WI38 (cell line): ENCODE data around the gene SRRT.

Source experiments
- H3K4me3 ChIP-seq: 2 replicates; pipeline ENCODE4 v1.5.1; 2011; ENCODE audit warnings: low read depth, mild to moderate bottlenecking, control low read depth, low read length
- CTCF ChIP-seq: IDR thresholded peaks from 2 replicates; pipeline ENCODE4 v1.5.1; 2012; ENCODE audit warnings: low read depth, mild to moderate bottlenecking, control low read depth, low read length

The SRRT gene

GRCh38 chr7:100829150-100829716 lies 45.7 kb upstream of the SRRT start:
- TF ChIP-seq CTCF, result no peak
- H3K4me3 ChIP-seq, result no peak overlapping the region

DNA sequence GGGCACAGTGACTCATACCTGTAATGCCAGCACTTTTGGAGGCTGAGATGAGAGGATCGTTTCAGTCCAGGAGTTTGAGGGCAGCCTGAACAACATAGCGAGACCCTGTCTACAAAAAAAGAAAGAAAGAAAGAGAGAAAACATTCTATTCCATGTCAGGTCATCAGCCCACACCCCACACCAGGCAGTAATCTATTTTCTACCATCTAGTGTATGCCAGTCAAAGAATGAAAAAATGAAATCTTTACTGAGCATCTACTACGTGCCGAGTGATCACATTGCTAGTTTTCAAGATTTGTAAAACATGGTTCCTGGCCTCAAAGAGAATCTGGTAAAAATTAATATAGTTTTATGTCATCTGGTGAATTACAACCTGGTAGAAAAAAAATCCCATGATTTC lies 44.5 kb upstream of the SRRT start:
- no peak overlapping the region for H3K4me3 ChIP-seq
- no peak for TF ChIP-seq CTCF

GRCh38 chr7:100832281-100832633 lies 42.6 kb upstream of the SRRT start:
- H3K4me3 ChIP-seq, result no peak overlapping the region
- no peak for TF ChIP-seq CTCF

DNA sequence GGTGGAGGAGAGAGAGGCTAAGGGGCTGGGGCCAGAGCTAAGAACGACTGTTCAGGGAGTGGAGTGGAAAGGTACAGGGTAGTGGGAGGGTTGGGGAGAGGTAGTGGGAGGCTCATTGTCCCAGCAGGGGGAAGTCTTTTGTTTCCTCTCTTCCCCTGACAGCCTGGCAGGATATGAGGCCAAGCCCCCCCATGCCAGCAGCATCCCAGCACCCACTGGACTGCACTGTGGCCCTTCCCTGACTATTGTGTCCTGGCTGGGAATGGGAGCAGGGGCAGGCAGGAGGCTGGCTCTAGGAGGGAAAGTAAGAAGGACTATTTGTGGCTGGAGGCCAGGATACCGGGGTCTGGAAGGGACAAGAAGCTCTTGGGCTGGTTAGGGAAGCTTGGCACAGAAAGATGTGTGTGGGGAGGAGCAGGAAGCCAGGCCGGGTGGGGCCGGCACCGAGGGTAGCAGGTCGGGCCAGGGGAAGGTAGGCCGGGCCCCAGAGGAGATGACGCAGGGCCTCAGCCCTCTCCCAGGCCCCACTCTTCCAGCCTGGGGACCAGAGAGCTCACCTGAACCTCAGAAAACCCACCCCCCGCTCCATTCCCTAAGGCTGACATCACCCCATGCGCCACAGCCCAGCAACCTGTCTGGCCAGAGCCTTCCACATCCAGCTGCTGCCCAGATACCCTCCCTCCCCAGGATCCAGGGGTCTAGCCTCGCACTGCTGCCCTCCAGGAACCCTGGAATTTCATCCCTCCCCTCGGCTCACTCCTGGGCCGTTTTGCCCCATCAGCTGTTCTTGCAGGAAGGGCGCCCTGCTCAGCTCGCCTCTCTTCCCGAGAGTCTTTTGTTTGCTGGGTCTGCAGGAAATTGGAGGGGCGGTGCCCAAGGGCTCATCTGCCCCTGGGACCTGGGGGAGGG lies 38.7 kb upstream of the SRRT start:
- no peak overlapping the region for H3K4me3 ChIP-seq

DNA sequence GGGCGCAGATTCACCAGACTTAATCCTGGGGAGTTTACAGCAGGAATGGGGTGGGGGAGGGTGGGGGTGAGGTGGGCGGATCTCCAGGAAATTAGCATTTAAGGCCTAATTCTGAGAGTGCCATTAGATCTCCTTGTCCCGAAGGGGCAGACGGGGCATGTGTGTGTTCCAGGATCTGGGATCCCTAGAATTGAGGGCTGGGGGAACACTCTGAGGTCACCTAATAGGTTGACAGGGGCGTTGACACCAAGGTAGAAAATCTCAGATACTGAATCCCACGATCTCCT lies 38.1 kb upstream of the SRRT start:
- peak overlapping the region; percentile 40 for H3K4me3 ChIP-seq
- TF ChIP-seq CTCF, result no peak

More for the DNA sequence above, 38.7 kb upstream of the SRRT start:
- TF ChIP-seq CTCF, result no peak

DNA sequence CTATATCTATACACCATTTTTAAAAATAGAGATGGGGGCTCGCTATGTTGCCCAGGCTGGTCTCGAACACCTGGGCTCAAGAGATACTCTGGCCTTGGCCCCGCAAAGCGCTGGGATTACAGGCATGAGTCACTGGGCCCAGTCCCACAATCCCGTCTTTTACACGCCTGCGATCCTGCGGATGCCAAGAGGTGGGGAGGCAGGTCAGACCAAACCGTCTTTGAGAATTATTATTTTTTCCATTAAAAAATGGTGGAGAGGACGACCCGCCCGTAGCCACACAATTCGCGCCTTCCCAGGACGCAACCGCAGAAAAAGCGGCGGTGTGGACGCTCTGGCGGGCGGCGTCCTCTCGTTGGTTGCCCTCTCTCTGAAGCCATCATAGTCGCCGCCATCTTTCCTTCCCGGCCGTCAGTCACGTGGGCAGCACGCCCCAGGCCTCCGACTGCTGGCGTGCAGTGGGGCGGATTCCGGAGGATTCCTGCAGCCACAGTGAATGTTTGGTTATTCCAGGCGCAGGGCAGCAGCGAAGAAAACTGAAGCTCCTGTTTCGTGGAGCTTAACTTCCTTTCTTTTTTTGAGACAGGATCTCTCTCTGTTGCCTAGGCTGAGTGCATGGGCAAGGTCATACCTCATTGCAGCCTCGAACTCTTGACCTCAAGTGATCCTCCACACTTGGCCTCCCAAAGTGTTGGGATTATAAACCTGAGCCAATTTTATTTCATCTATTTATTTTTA lies 37.6 kb upstream of the SRRT start:
- peak overlapping the region; percentile 40 for H3K4me3 ChIP-seq
- TF ChIP-seq CTCF, result no peak

GRCh38 chr7:100839361-100839760 lies 35.5 kb upstream of the SRRT start:
- TF ChIP-seq CTCF, result no peak
- no peak overlapping the region for H3K4me3 ChIP-seq
